OCI-M2 (cell line): ENCODE data around the gene FCN3.

Experiments
- DNase-seq: peaks from one replicate; lab custom pipeline; 2025; ENCODE audit not compliant: unreplicated experiment; lab: John Stamatoyannopoulos, UW

FCN3 gene

DNA sequence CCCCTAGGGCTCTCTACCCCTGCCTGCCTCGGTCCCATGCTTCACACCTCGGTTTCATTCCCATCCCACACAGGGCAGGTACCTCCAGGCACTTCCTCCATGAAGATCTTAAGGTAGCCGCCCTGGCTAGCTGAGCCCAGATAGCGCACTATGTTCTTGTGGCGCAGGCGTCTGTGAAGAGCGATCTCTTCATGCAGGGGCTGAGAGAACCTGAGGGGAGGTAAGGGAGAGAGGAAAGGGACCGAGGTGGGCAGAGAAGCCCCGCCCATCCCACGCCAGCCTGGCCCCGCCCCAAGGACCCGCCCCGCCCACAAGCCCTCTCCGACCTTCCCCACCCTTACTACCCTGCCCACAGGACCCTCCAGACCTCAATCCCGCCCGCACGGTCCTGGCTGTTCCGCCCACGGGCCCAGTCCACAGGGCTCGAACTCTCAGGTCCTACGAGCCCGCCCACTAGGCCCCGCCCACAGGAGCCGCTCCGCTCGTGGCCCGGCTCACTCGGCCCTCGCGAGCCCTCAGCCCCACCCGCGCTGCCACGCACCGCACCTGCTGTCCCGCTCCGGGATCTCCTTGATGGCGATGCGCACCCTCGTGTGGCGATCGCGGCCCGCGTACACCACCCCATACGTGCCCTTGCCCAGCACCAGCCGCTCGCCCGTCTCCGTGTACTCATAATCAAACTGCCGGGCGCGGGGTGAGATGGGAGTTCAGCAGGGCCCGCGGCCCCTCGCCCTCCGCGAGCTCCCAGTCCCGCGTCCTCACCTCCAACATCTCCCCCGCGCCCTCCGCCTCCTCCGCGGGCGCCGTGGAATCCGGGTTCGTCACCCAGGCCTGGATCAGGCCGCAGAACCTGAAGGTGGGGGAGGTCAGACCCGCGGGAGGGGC, 14.2 kb downstream of the FCN3 start:
- no peak for DNase-seq

DNA sequence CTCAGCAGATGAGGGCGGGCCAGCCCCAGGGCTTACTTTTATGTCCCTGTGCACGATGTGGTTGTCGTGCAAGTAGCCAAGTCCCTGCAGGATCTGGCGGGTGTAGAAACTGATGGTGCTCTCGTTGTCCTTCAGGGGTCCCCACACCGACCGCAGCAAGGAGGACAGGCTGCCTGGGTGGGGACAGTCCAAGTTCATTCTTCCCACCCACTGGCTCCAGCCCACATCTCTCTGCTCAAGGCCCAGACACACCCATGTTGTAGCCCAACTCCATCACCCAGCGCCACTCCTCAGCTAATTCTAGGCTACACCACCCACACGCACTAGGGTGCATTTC, 14.8 kb downstream of the FCN3 start:
- DNase-seq = no peak

DNA sequence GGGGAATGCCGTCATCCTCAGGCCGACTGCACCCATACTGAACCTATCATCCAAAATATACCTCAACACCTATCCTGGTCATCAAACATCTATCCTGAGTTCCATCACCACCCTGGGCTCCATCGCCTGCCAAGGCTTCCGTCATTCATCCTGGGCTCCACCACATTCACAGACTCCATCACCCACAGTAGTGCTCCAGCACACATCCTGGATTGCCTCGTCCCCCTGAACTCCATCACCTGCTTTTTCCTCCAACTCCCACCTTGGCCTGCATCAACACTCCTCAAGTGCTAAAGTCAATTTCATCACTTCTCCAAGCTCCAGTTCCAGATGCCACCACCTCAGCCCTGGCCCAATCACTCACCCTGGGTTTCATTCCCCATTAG, 15.7 kb downstream of the FCN3 start:
- no peak for DNase-seq

DNA sequence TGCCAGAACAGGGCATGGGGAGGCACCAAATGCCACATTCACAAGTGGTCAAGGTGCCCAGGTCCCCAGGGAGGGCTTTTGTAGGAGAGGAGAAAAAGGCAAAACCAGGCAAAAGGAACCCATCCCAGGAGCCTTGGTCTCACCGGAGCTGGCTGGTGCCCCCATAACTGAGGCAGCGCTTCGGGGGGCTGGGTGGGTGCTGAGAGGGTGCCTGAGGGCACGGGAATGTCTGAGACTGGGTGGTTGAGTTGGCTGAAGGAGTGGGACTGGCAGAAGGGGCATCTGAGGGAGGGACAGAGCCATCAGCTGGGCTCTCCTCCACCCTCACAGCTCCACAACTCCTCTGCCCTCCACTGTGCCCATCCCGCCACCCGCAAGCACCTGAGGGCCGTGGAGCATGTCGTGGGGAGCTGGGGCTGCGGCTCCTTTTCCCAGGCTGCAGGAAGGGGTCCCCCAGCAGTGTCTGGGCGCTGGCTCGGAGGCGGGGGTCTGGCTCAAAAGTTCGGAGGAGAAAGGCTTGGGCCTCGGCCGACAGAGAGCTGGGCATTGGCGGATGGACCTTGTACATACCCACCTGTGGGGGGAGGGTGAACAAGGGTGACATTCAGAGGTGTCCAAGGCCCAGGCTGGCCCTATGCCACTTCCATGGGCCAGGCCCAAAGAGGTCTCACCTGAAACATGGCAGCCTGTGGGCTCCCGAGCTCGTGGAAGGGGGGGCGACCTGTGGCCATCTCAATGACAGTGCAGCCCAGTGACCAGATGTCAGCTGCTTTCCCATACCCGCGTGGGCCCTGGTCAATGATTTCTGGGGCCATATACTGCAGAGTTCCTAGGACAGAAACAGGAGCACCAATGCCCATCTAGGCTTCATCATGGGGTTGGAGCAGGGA, 16.3 kb downstream of the FCN3 start:
- no peak for DNase-seq

DNA sequence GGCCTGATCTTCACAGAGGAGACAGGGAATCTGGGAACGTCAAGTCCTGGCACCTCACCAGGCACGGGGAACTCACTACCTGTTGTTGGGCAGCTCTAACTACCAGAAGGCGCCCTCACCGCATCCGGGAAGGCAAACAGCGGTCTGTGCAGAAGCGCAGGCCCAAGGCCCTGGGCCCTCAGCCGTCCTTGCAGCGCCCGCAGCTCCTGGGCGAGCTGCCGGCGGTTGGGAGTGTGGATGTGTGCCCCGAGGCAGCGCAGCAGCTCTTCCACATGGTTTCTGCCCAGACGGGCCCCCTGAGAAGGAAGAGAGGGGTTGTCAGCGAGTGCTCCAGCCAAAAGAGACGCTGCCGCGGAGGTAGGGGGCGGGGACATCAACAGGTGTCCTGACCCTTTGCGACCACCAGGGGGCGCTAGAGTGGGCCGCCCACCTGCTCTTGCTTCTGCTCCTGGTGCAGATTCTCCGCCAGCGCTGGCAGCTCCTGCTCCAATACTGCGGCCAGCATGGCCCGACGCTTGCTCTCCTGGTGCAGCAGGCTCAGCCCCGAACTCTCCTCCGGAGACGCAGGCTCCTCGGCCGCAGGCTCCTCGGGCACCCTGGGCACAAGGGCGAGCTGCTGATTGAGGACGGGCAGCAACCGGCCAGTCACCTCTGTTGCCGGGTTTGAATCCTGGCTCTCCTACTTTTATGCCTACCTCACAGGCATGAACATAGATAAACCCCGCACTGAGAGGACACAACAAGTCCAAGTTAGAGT, 17.2 kb downstream of the FCN3 start:
- DNase-seq = no peak

DNA sequence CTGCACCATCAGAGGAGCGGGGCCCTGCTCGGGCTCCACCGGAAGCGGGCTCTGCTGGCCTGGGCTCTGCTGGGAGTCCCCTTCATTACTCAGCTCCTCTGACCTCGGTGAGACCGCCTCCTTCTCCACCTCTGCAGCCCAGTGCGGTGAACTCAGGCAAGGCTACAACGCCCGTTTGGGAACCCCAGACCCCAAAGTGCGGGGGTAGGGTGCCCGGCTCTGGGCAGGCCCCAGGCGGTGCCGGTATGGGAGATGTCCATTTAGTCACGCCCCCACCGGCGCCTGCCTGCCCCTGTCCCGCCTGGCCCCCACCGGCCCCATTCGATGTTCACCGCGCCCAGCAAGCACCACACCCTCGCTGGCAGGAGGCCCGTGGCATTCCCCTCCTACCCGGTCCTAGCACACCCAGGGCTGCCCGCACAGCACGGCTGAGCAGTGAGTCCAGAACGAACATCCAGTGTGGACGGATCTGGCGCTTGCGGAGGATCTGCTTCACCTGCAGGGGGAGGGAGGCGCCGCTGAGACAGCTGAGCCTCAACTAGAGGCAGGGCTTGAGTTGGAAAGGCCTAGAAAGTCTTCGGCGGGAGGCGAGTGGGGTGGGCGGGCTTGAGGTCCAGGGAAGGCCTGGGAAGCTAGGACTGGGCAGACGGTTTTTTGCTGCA, 17.9 kb downstream of the FCN3 start:
- no peak for DNase-seq

DNA sequence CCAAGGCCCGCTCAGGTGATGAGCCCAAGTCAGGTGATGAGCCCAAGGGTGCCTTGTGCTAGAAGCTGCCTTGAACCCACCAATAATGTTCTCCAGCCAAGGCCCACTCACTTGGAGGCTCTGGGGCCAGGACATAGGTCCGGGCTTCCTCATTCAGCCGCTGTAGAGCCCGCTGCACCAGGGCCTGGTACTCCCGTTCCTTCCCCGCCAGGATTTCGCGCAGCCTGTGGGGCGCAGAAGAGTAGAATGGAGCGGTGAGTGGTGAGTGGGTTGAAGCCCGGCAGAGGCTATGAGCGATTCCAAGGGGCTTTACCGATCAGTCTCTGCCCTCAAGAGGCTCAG, 18.4 kb downstream of the FCN3 start:
- no peak for DNase-seq

DNA sequence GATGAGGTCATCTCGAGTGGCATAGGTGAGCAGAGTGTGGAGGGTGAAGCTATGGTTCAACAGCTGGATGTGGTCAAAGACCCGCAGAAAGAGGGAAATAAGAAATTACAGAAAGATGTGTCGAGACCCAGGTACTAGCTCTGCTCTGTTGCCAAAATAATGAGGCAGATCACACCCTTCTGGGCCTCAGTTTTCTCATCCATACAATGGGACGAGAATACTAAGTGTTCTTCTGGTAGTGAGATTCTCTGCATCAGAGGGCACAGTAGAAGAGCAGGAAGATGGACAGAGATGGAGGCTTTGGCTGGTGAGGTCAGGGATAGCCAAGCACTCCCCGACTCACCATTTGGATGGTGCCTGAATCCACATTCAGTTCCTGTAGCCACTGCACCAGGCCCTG, 18.9 kb downstream of the FCN3 start:
- DNase-seq = no peak

DNA sequence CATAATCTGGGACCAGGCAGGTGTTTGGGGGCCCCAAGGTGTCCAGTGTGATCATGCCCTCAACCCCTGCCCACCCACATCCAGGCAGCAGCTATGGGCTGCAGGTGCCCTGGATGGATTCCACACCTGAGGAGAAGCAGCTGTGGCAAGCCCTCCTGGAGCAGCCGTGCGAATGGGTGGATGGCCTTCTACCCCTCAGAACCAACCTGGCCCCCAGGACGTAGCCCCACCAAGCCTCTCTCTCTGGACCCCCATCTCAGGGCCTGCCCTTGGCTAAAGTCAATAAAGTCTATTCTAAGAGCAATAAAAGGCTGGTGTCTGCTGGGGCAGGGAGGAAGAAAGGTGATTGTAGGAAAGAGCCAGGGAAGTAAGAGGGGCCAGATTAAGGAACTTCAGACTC, 21.0 kb downstream of the FCN3 start:
- DNase-seq = no peak

DNA sequence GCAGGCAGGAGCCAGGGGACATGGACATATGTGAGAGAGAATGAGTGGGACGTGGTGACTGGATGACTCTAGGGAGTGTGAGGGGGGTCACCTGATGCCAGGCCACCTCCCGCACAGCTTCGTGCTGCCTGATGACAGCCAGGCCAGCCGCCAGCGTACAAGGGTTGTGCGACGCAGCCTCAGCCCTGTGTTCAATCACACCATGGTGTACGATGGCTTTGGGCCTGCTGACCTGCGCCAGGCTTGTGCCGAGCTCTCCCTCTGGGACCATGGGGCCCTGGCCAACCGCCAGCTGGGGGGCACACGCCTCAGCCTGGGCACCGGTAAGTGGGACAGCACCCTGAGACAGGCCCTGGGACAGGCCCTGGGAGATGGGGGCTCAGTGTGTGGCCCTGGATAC, 21.5 kb downstream of the FCN3 start:
- DNase-seq = no peak

DNA sequence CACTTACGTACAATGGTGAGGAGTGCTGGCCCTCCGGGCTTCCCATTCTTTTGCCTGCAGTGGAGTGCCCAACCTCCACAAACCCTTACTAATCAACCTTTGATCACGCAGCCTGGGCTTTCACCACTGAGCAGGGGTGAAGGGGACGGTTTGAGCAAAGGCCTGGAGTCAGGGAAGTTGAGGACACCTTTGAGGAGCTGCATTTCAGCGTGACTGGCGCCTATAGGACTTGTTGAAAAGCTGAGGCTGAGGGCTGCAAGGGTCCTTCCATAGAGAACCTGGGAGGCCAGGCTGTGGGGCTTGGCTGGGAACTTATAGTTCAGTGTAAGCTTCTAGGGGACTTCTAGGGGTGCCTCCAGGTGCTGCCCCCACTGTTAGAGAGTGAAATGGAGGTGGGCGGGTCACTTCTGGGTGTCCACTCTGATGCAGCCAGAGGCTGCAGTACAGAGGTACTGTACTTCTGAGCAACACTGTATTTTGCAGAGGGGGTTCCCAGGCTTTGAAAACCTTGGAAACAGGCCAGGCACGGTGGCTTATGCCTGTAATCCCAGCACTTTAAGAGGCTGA, 23.0 kb downstream of the FCN3 start:
- DNase-seq = no peak

DNA sequence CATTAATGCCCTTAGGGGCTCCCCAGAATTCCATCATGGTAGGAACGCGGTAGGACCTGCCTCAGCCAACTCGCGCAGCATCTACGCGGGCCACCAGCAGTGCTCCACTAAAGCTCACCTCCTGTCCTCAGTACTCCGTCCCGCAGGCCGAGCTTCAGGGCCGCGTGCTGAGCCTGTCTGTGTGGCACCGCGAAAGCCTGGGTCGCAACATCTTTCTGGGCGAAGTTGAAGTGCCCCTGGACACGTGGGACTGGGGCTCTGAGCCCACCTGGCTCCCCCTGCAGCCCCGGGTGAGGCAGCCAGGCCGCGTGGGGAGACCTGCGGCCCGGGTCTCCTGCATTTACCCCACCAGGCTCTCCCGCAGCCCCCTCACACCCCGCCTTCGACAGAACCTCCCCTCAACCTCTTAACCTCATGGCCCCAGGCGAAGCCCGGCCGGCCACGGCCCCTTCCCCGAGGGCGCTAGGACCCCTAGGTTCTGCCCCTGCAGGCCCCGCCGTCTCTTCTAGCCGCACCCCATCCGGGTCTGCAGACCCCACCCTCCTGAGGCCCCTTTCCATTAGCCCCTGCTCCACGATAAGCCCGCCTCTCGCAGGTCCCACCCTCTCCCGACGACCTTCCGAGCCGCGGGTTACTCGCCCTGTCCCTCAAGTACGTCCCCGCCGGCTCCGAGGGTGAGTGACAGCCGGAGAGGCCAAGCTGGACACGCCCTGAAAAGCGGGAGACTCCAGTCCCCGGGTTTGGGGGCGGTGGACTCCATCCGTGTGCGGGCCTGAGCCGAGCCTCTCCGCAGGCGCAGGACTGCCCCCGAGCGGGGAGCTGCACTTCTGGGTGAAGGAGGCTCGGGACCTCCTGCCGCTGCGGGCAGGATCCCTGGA, 23.7 kb downstream of the FCN3 start:
- no peak for DNase-seq

DNA sequence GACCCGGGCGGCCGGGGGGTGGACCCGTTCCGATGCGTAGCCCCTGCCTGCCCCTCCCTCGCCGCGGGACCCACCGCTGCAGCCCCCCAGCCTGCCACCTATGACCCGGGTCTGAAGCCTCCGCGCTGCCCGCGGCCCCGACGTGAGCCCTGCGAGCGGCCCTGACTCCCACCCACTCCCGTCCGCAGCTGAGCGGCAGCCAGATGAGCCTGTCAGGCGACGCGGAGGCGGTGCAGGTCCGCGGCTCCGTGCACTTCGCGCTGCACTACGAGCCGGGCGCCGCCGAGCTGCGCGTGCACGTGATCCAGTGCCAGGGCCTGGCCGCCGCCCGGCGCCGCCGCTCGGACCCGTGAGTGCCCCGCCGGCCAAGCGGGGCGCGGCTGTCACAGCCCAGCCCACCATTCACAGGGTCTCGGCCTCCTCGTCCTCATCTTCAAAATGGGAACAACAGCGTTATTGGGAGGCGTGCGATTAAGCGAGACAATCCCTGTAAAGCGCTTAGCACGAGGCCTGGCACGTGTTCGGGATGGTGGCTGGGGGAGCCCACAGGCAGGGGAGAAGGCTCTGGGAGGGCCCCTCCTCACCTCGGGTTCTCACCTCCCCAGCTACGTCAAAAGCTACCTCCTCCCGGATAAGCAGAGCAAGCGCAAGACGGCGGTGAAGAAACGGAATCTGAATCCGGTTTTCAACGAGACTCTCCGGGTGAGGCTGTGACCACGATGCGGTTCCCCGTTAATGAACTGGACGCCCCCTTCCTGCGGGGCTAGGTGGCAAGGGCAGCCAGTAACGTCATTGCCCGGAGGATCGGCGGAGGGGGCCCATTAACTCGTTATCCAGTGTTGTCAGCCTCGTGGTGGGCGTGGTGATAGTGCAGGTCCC, 24.6 kb downstream of the FCN3 start:
- DNase-seq = no peak

DNA sequence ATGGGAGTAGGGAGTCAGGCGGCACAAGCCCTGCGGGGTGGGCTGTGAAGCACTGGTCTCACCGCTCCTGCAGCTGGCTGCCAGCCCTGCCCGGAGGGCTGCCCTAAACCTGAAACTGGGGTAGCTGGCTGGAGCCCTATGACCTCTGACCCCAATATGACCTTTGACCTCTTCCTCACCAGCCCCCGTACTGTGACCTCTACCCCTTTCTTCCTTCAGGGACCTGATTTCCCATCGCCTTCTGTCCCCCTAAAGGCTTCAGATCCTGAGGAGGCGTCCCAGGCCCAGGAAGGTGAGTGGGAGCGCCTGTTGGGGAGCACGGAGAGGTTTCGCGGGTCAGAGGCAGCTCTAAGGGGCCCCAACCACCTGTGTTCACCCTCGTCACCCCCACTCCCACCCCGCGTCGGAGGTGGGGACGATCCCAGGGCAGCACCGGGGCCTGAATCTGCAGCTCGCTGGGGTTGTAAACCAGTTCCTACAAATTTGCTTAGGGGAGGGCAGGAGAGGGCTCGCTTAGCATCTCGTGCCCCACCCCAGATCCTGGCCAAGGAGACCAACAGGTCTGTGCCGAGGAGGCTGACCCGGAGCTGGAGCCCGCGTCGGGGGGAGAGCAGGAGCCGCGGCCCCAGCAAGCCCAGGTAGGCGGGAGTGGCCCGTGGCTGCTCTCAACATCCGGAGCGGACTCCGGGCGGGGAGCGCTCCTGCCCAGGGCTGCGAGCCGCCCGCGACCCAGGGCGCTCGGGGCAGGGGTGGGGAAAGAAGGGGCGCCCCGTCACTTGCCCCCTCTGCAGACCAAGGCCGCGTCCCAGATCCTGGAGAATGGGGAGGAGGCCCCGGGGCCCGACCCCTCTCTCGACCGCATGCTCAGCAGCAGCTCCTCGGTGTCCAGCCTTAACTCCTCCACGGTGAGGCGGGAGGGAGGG, 25.5 kb downstream of the FCN3 start:
- no peak for DNase-seq

DNA sequence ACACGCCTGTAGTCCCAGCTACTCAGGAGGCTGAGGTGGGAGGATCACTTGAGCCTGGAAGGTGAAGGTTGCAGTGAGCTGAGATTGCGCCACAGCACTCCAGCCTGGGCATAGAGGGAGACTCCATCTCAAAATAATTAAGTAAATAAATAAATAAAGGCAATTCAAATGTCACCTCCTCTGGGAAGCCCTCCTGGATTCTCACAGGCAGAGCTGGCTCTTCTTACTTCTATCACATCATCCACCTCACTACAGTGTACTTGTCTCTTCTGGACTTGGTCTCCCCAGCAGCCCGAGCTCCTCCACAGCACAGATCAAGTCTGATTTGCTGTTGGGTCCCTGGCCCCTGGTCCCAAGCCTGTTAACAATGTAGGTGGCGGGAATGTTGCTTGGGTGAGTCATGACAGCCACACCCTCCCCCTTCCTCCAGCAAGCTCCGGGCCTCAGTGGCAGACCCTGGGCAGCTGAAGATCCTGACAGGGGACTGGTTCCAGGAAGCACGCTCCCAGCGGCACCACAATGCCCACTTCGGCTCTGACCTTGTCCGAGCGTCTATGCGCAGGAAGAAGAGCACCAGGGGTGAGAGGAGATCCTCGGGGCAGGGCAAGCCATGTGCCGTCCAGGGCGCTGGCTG, 27.5 kb downstream of the FCN3 start:
- DNase-seq = no peak

DNA sequence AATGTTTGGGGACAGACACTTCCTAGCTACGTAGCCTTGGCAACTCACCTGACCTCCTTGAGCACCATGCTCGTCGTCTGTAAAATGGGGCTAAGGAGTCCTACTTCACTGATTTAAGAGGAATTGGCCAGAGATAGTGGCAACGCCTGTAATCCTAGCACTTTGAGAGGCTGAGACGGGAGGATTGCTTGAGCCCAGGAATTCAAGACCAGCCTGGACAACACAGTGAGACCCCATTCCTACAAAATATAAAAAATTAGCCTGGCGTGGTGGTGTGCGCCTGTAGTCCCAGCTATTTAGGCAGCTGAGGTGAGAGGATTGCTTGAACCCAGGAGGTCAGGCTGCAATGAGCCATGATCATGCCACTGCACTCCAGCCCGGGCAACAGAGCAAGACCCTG, 28.3 kb downstream of the FCN3 start:
- DNase-seq = no peak

DNA sequence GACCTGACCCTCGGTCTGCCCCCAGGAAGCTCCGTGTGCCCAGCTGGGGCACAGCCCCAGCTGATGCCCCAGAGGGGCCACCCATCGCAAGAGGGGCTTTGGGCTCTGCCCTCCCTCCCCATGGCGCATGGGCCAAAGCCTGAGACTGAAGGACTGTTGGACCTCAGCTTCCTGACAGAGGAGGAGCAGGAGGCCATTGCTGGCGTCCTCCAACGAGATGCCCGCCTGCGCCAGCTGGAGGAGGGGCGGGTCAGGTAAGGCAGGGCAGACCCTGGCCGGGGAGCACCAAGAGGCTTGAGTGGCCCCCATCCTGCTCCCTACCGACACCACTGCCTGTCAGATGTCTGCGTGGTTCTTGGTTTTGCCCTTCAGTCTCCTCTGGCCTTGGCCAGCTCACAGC, 29.4 kb downstream of the FCN3 start:
- DNase-seq = no peak
